Hepatocyte (in vitro differentiated cells): ENCODE measurements around the gene ZNF787. TPM values are rescaled to one million over a fixed set of nuclear protein-coding genes. Genes with fewer than 3 reads are reported as not detected.

Experiments
- DNase-seq: peaks from one replicate; pipeline ENCODE4 v3.0.0-alpha.2; 2016; ENCODE audit warnings: low spot score
- H2AFZ ChIP-seq: fragments of 200-600 bp; sonication (generic); 2 replicates; pipeline ENCODE4 v1.6.0; 2016; ENCODE audit warnings: antibody characterized with exemption, mild to moderate bottlenecking
- H3K27ac ChIP-seq: fragments of 200-600 bp; sonication (generic); 2 replicates; pipeline ENCODE4 v1.5.1; 2016; ENCODE audit warnings: mild to moderate bottlenecking
- H3K27me3 ChIP-seq: fragments of 200-600 bp; sonication (generic); 2 replicates; pipeline ENCODE4 v1.6.1; 2016
- H3K36me3 ChIP-seq: fragments of 200-600 bp; sonication (generic); replicated peaks from 2 replicates; pipeline ENCODE4 v1.5.1; 2016; ENCODE audit warnings: low read depth; ENCODE audit not compliant: insufficient read depth
- H3K4me1 ChIP-seq: fragments of 200-600 bp; sonication (generic); 2 replicates; pipeline ENCODE4 v1.5.1; 2016; ENCODE audit warnings: mild to moderate bottlenecking, moderate library complexity; ENCODE audit not compliant: insufficient read depth
- H3K4me2 ChIP-seq: fragments of 200-600 bp; sonication (generic); 2 replicates; pipeline ENCODE4 v1.6.0; 2016
- H3K4me3 ChIP-seq: fragments of 200-600 bp; sonication (generic); 2 replicates; pipeline ENCODE4 v1.5.1; 2016; ENCODE audit warnings: mild to moderate bottlenecking
- H3K79me2 ChIP-seq: fragments of 200-600 bp; sonication (generic); 2 replicates; pipeline ENCODE4 v1.6.0; 2017; ENCODE audit warnings: mild to moderate bottlenecking
- H3K9me2 ChIP-seq: fragments of 200-600 bp; sonication (generic); replicated peaks from 2 replicates; pipeline ENCODE4 v1.6.0; 2017; ENCODE audit warnings: mild to moderate bottlenecking; ENCODE audit not compliant: insufficient read depth
- H3K9me3 ChIP-seq: fragments of 200-600 bp; sonication (generic); 2 replicates; pipeline ENCODE4 v1.5.1; 2016; ENCODE audit warnings: low read depth, mild to moderate bottlenecking
- H4K20me1 ChIP-seq: fragments of 200-600 bp; sonication (generic); 2 replicates; pipeline ENCODE4 v1.6.0; 2016; ENCODE audit warnings: mild to moderate bottlenecking; ENCODE audit not compliant: insufficient read depth, poor library complexity, severe bottlenecking
- CTCF ChIP-seq: fragments of 200-600 bp; sonication (generic); IDR thresholded peaks from 2 replicates; pipeline ENCODE4 v1.5.1; 2016; ENCODE audit warnings: antibody characterized with exemption, mild to moderate bottlenecking; ENCODE audit not compliant: poor library complexity
- EZH2 ChIP-seq: fragments of 200-600 bp; sonication (generic); IDR thresholded peaks from 2 replicates; pipeline ENCODE4 v1.6.1; 2016; ENCODE audit warnings: antibody characterized with exemption, mild to moderate bottlenecking, borderline replicate concordance
- EZH2phosphoT487 ChIP-seq: fragments of 200-600 bp; sonication (generic); IDR thresholded peaks from one replicate; pipeline ENCODE4 v1.6.1; 2018; ENCODE audit warnings: antibody characterized with exemption, mild to moderate bottlenecking, low read depth, moderate library complexity; ENCODE audit not compliant: unreplicated experiment, severe bottlenecking
- WGBS: methylation state at CpG from one replicate; pipeline ENCODE4 v1.1.6; 2016; ENCODE audit warnings: low lambda C conversion rate; ENCODE audit errors: missing lambda C conversion rate; 5-methylcytosine and 5-hydroxymethylcytosine counted together
- polyA plus RNA-seq: library from polyadenylated mRNA; unstranded; fragments of >200 nt; fragmentation: Nextera tagmentation; extraction: Ambion mirVana; gene quantifications from 2 replicates; pipeline ENCODE4 v1.2.1, GENCODE V29; 2016
- total RNA-seq: library from RNA; depleted of rRNA; stranded (reverse); fragments of >200 nt; gene quantifications from 2 replicates; pipeline ENCODE4 v1.2.3, GENCODE V29; 2014

Gene ZNF787
- total and polyA plus RNA-seq, 2 experiments from 2014 or later = 23.5 to 24.9 TPM

- H3K79me2 ChIP-seq = peaks cover 37% of the 10 kb centered on the region
- no peaks in the 10 kb centered on the region for H3K36me3 ChIP-seq
- no peaks in the 10 kb centered on the region for H3K27me3 ChIP-seq
- no peaks in the 10 kb centered on the region for H3K9me2 ChIP-seq
- 91% methylated on average over 14 of the region's 14 CpGs for WGBS
- no peaks in the 10 kb centered on the region for H3K9me3 ChIP-seq
- DNase-seq = no peak
- TF ChIP-seq EZH2 (no peak), CTCF (no peak), EZH2phosphoT487 (no peak)
- no peak overlapping the region for H2AFZ ChIP-seq
- H3K4me1 ChIP-seq = no peaks in the 10 kb centered on the region
- H3K4me3 ChIP-seq = no peak overlapping the region
- H4K20me1 ChIP-seq = peaks cover 25% of the 10 kb centered on the region
- H3K4me2 ChIP-seq = no peak overlapping the region
- no peak overlapping the region for H3K27ac ChIP-seq
Measured at GRCh38 chr19:56089344-56089743, 31.8 kb downstream of the ZNF787 start.

- Histone ChIP-seq H3K4me2 (no peak overlapping the region), H3K36me3 (no peaks in the 10 kb centered on the region), H3K4me1 (no peaks in the 10 kb centered on the region), H4K20me1 (peaks cover 25% of the 10 kb centered on the region), H3K4me3 (no peak overlapping the region), H3K27me3 (no peaks in the 10 kb centered on the region), H3K9me2 (no peaks in the 10 kb centered on the region), H3K27ac (no peak overlapping the region), H2AFZ (no peak overlapping the region), H3K79me2 (peaks cover 33% of the 10 kb centered on the region), H3K9me3 (no peaks in the 10 kb centered on the region)
- TF ChIP-seq EZH2phosphoT487 (no peak), EZH2 (no peak), CTCF (no peak)
- DNase-seq = no peak
- 98% methylated on average over 50 of the region's 66 CpGs for WGBS
Measured at GRCh38 chr19:56088497-56089215, 32.4 kb downstream of the ZNF787 start.

- Histone ChIP-seq H3K36me3 (no peaks in the 10 kb centered on the region), H3K9me3 (no peaks in the 10 kb centered on the region), H3K4me1 (no peaks in the 10 kb centered on the region), H2AFZ (no peak overlapping the region), H3K79me2 (peaks cover 25% of the 10 kb centered on the region), H3K4me3 (no peak overlapping the region), H3K27me3 (no peaks in the 10 kb centered on the region), H3K9me2 (no peaks in the 10 kb centered on the region), H4K20me1 (peaks cover 25% of the 10 kb centered on the region), H3K4me2 (no peak overlapping the region), H3K27ac (no peak overlapping the region)
- no peak for TF ChIP-seq CTCF
- TF ChIP-seq EZH2 = no peak
- DNase-seq = no peak
- 97% methylated on average over 20 of the region's 104 CpGs for WGBS
Measured at GRCh38 chr19:56087647-56088496, 33.2 kb downstream of the ZNF787 start.
